Activated B cell treated with CpG ODN at 0.5 μM for 24 hours (primary cell): Measurements from ENCODE around the gene TXNDC11. TPM values are rescaled to one million over a fixed set of nuclear protein-coding genes. Genes with fewer than 3 reads are reported as not detected.

Experiments
- ATAC-seq: fragments of 200-7000 bp; cut with Tn5 transposase; one replicate; pipeline ENCODE4 v1.10.0; 2021; ENCODE audit warnings: low read depth, mild to moderate bottlenecking, moderate library complexity
- CTCF ChIA-PET: fragments of 350-600 bp; sonication (Branson Sonifier 250); formaldehyde crosslinking; loops from one replicate; lab custom pipeline; 2021; ENCODE audit warnings: antibody characterized with exemption; lab: Charles Lee
- POLR2A ChIA-PET: fragments of 350-600 bp; sonication (Branson Sonifier 250); formaldehyde crosslinking; loops from one replicate; lab custom pipeline; 2021; ENCODE audit warnings: antibody characterized with exemption; lab: Charles Lee
- DNase-seq: peaks from one replicate; pipeline ENCODE4 v3.0.0; 2022
- H3K27ac Mint-ChIP-seq: one replicate; pipeline ENCODE4 v1.8.0; 2020; ENCODE audit warnings: mixed read lengths
- H3K27me3 Mint-ChIP-seq: one replicate; pipeline ENCODE4 v1.8.0; 2021; ENCODE audit warnings: mixed read lengths
- H3K36me3 Mint-ChIP-seq: one replicate; pipeline ENCODE4 v1.8.0; 2021; ENCODE audit warnings: low read depth, mixed read lengths
- H3K4me1 Mint-ChIP-seq: one replicate; pipeline ENCODE4 v1.8.0; 2021; ENCODE audit warnings: mixed read lengths
- H3K4me3 Mint-ChIP-seq: one replicate; pipeline ENCODE4 v1.8.0; 2020; ENCODE audit warnings: mild to moderate bottlenecking, mixed read lengths
- H3K9me3 Mint-ChIP-seq: one replicate; pipeline ENCODE4 v1.8.0; 2020; ENCODE audit warnings: mixed read lengths
- intact Hi-C: fragments of 100-400 bp; cut with micrococcal nuclease; formaldehyde crosslinking; loops from one replicate; pipeline ENCODE4 v1.15.1; 2024
- total RNA-seq: library from RNA; stranded (reverse); gene quantifications from 2 replicates; pipeline ENCODE4 v1.2.3, GENCODE V29; 2022
- TF ChIP-seq, protein P1 (sequence below): fragments of 200-600 bp; IDR thresholded peaks from one replicate; pipeline ENCODE4 v1.8.0; 2022; ENCODE audit warnings: antibody characterized with exemption, mild to moderate bottlenecking

TXNDC11 gene
- total RNA-seq, 1 donor from 2014 or later: 63.2 TPM

DNA sequence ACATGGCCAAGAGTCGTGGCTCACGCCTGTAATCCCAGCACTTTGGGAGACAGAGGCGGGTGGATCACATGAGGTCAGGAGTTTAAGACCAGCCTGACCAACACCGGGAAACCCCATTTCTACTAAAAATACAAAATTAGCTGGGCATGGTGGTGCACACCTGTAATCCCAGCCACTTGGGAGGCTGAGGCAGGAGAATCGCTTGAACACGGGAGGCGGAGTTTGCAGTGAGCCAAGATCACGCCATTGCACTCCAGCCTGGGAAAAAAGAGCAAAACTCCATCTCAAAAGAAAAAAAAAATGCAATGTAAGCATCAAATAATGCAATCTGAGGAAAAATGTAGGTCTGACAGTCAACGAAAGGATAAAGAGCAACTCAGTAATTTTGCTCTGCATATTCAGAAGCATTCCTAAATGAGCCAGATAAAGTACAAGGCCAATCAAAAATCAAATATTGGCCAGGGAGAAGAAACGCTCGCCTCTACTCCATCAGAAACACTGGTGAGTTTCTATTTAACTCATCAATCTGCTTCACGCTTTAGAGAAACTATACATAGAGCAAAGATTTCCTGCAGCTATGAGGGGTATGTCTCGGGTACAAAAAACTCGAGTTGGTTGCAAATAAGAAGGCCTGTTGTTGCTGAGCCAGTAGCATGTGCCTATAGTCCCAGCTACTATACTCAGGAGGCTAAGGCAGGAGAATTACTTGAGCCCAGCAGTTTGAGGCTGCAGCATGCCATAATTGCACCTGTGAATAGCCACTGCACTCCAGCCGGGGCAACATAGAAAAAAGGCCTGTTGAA is 3.7 kb downstream of the TXNDC11 start:
- H3K36me3 Mint-ChIP-seq: peaks cover 64% of the 10 kb centered on the region
- no peaks in the 10 kb centered on the region for H3K9me3 Mint-ChIP-seq
- peak overlapping the region; percentile 36 for H3K4me3 Mint-ChIP-seq
- H3K27ac Mint-ChIP-seq: peak overlapping the region; percentile 50
- no peaks in the 10 kb centered on the region for H3K27me3 Mint-ChIP-seq
- CTCF ChIA-PET: interaction anchor here (1.7 kb wide), 1 partner anchor 59 kb away, joined by 6 read pairs; the partner anchor contains the start of gene ZC3H7A
- POLR2A ChIA-PET: interaction anchor here (0.6 to 6.1 kb wide), 12 partner anchors 10 to 783 kb away, joined by 3 to 151 read pairs (median 4); partner anchors contain the start of gene ZC3H7A
- intact Hi-C loops: no loop called here
- DNase-seq (no peak), ATAC-seq (no peak)
- peaks cover 76% of the 10 kb centered on the region for H3K4me1 Mint-ChIP-seq
- TF ChIP-seq, protein P1, sequence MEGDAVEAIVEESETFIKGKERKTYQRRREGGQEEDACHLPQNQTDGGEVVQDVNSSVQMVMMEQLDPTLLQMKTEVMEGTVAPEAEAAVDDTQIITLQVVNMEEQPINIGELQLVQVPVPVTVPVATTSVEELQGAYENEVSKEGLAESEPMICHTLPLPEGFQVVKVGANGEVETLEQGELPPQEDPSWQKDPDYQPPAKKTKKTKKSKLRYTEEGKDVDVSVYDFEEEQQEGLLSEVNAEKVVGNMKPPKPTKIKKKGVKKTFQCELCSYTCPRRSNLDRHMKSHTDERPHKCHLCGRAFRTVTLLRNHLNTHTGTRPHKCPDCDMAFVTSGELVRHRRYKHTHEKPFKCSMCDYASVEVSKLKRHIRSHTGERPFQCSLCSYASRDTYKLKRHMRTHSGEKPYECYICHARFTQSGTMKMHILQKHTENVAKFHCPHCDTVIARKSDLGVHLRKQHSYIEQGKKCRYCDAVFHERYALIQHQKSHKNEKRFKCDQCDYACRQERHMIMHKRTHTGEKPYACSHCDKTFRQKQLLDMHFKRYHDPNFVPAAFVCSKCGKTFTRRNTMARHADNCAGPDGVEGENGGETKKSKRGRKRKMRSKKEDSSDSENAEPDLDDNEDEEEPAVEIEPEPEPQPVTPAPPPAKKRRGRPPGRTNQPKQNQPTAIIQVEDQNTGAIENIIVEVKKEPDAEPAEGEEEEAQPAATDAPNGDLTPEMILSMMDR: no peak

DNA sequence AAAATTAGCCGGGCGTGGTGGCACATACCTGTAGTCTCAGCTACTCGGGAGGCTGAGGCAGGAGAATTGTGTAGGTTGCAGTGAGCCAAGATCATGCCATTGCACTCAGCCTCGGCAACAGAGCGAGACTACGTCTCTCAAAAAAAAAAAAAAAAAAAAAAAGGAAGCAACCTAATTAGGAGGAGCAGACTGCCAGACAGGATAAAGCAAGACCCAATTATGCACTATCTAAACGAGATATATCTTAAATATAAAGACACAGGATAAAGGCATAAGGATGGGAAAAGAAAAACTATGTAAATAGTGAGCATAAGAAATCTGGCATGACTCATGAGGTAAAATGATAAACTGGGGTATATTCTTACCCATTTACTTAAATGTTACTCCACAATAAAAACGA is 4.9 kb downstream of the TXNDC11 start:
- no peak for ATAC-seq
- CTCF ChIA-PET: no interaction called here
- POLR2A ChIA-PET: interaction anchor here (0.7 to 1.4 kb wide), 3 partner anchors 18 to 45 kb away, joined by 5 to 11 read pairs (median 6); no protein-coding TSS in a partner anchor
- intact Hi-C loops: no loop called here
- no peaks in the 10 kb centered on the region for H3K27me3 Mint-ChIP-seq
- H3K4me1 Mint-ChIP-seq: peaks cover 74% of the 10 kb centered on the region
- H3K9me3 Mint-ChIP-seq: no peaks in the 10 kb centered on the region
- TF ChIP-seq, protein P1: no peak
- peak overlapping the region; percentile 0 for H3K4me3 Mint-ChIP-seq
- no peak for DNase-seq
- peak overlapping the region; percentile 37 for H3K27ac Mint-ChIP-seq
- H3K36me3 Mint-ChIP-seq: peaks cover 72% of the 10 kb centered on the region

DNA sequence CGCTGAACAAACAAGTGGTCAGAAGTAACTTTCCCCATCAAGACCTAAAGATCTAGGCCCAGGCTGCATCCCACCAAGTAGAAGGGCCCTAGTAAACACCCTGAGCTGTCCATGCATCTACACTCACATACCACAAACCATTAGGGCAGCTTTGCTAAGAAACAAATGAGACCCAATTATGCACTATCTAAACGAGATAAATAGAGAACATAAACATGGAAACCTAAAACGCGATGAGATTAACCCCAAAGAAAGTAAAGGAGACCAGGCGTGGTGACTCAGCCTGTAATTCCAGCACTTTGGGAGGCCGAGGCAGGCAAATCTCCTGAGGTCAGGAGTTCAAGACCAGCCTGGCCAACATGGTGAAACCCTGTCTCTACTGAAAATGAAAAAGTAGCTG is 5.8 kb downstream of the TXNDC11 start:
- Mint-ChIP-seq H3K27ac (no peak overlapping the region), H3K36me3 (peaks cover 76% of the 10 kb centered on the region), H3K4me1 (peaks cover 75% of the 10 kb centered on the region), H3K27me3 (no peaks in the 10 kb centered on the region), H3K9me3 (no peaks in the 10 kb centered on the region), H3K4me3 (no peak overlapping the region)
- TF ChIP-seq, protein P1: no peak
- POLR2A ChIA-PET: interaction anchor here (1.6 kb wide), 1 partner anchor 61 kb away, joined by 7 read pairs; no protein-coding TSS in a partner anchor
- CTCF ChIA-PET: interaction anchor here (0.9 kb wide), 1 partner anchor 55 kb away, joined by 3 read pairs; no protein-coding TSS in a partner anchor
- ATAC-seq: no peak
- intact Hi-C loops: no loop called here
- DNase-seq: no peak

DNA sequence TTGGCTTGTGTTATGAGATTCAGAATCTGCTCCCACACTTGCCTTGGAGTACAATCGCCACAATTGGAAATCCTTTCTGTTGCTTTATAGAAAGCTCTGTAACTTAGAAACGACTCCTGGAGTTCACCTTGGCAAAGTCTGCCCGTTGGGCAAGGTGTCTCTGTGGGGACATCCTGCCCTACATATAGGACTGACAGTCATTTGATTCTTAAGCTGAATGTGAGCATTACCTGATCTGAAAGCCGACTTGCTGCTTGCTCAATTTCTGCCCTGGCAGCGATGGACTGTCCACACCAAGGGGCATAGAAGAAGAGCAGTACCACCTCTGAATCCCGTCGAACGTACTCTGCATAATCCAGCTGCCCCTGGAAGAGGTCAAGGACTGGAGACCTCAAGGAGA is 6.9 kb downstream of the TXNDC11 start:
- H3K4me3 Mint-ChIP-seq: no peak overlapping the region

More for the DNA sequence above, 6.9 kb downstream of the TXNDC11 start:
- no peaks in the 10 kb centered on the region for H3K27me3 Mint-ChIP-seq
- intact Hi-C loops: no loop called here
- H3K9me3 Mint-ChIP-seq: no peaks in the 10 kb centered on the region
- peaks cover 64% of the 10 kb centered on the region for H3K4me1 Mint-ChIP-seq
- ATAC-seq (no peak), DNase-seq (no peak)
- TF ChIP-seq, protein P1: no peak
- H3K36me3 Mint-ChIP-seq: peaks cover 78% of the 10 kb centered on the region
- ChIA-PET CTCF (interaction anchor here (1.0 kb wide), 1 partner anchor 23 kb away, joined by 3 read pairs; no protein-coding TSS in a partner anchor), POLR2A (interaction anchor here (0.8 to 1.6 kb wide), 2 partner anchors 62 to 71 kb away, joined by 3 to 7 read pairs; no protein-coding TSS in a partner anchor)
- H3K27ac Mint-ChIP-seq: peak overlapping the region; percentile 12
